GM10248 (cell line): ENCODE results near the gene CKB.

Experiments
- CTCF ChIA-PET: fragments of 300-600 bp; sonication (Branson Sonifier 250); formaldehyde crosslinking; extraction: SDS; loops from one replicate; lab custom pipeline; 2021; ENCODE audit warnings: antibody characterized with exemption; lab: Yijun Ruan, JAX
- POLR2A ChIA-PET: fragments of 350-650 bp; sonication (Branson Sonifier 250); formaldehyde crosslinking; extraction: SDS; loops from one replicate; lab custom pipeline; 2020; ENCODE audit warnings: antibody characterized with exemption; lab: Yijun Ruan, JAX
- DNase-seq: peaks from one replicate; pipeline ENCODE4 v3.0.0; 2012; ENCODE audit errors: extremely low spot score
- CTCF ChIP-seq: IDR thresholded peaks from 2 replicates; pipeline ENCODE4 v1.5.1; 2012; ENCODE audit warnings: mild to moderate bottlenecking, low read depth; ENCODE audit errors: extremely low read depth, missing control alignments, control extremely low read depth

The CKB gene

GRCh38 chr14:103543721-103544387, 21.2 kb upstream of the CKB start:
- POLR2A ChIA-PET, result no interaction called here
- no peak for TF ChIP-seq CTCF
- CTCF ChIA-PET, result interaction anchor here (1.3 to 14.9 kb wide), 3 partner anchors 9 to 57 kb away, joined by 3 to 214 read pairs (median 4); partner anchors contain the start of gene CKB
- no peak for DNase-seq

GRCh38 chr14:103543140-103543539, 20.5 kb upstream of the CKB start:
- no peak for DNase-seq
- CTCF ChIA-PET, result interaction anchor here (0.8 to 14.9 kb wide), 4 partner anchors 9 to 78 kb away, joined by 3 to 214 read pairs (median 4); partner anchors contain the start of gene CKB
- TF ChIP-seq CTCF, result no peak
- POLR2A ChIA-PET, result no interaction called here

GRCh38 chr14:103542605-103543088, 20.0 kb upstream of the CKB start:
- CTCF ChIA-PET, result interaction anchor here (0.8 to 14.9 kb wide), 4 partner anchors 8 to 78 kb away, joined by 3 to 214 read pairs (median 4); partner anchors contain the start of gene CKB
- POLR2A ChIA-PET, result no interaction called here
- no peak for DNase-seq
- TF ChIP-seq CTCF, result no peak

GRCh38 chr14:103541709-103542604, 19.3 kb upstream of the CKB start:
- POLR2A ChIA-PET, result no interaction called here
- no peak for DNase-seq
- CTCF ChIA-PET, result interaction anchor here (14.9 kb wide), 1 partner anchor 23 kb away, joined by 214 read pairs; the partner anchor contains the start of gene CKB
- no peak for TF ChIP-seq CTCF

GRCh38 chr14:103540821-103541708, 18.4 kb upstream of the CKB start:
- POLR2A ChIA-PET, result no interaction called here
- TF ChIP-seq CTCF, result no peak
- CTCF ChIA-PET, result interaction anchor here (1.6 to 14.9 kb wide), 2 partner anchors 22 to 35 kb away, joined by 3 to 214 read pairs; partner anchors contain the start of gene CKB
- no peak for DNase-seq
